ENCODE data around the gene MRPL28.
"Not testable (repeated sequence)": the region's sequence is repeated elsewhere in the genome, so short reads cannot be mapped to it uniquely, and the experiment has no call there.

The MRPL28 gene

GRCh38 chr16:360698-361336, 9.5 kb downstream of the MRPL28 start:
- DNase-seq = no peak

GRCh38 chr16:359871-360697, 10.3 kb downstream of the MRPL28 start:
- no peak for DNase-seq

DNA sequence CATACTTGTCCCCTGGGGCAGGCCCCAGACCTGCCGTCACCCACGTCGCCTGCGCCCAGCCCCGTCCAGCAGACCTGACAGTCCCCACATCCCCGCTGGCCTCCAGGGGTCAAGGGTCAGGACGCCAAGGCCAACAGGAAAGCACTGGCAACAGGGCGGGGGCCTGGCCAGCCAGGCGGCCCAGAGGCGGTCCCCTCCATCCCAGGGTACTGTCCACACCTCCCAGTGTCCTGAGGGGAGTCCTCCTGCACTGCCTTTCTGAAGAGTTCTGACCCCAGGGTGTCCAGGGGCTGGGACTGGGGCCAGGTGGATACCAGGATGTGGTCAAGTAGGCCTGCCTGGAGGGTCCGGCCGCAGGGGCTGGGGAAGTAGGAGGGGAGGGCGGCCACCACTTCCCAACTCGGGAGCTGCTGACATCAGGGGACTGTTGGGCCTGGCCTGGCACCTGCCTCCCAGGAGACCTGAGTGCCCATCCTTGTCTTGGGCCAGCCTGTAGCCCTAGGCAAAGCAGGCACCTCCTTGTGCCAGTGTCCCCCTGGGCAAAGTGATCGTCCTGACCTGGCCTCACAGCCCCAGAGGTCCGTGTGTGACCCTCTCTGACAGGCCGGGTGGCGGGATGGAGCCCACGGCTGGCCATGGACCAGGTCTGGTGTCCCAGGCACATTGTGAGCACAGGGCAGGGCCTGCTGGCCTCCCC, 11.1 kb downstream of the MRPL28 start:
- no peak for DNase-seq

- no peak for DNase-seq
These were observed 13.6 kb downstream of the MRPL28 start for GRCh38 chr16:356741-357140.

GRCh38 chr16:354971-355461, 15.3 kb downstream of the MRPL28 start:
- DNase-seq = no peak

GRCh38 chr16:354291-354881, 16.0 kb downstream of the MRPL28 start:
- DNase-seq = no peak

DNA sequence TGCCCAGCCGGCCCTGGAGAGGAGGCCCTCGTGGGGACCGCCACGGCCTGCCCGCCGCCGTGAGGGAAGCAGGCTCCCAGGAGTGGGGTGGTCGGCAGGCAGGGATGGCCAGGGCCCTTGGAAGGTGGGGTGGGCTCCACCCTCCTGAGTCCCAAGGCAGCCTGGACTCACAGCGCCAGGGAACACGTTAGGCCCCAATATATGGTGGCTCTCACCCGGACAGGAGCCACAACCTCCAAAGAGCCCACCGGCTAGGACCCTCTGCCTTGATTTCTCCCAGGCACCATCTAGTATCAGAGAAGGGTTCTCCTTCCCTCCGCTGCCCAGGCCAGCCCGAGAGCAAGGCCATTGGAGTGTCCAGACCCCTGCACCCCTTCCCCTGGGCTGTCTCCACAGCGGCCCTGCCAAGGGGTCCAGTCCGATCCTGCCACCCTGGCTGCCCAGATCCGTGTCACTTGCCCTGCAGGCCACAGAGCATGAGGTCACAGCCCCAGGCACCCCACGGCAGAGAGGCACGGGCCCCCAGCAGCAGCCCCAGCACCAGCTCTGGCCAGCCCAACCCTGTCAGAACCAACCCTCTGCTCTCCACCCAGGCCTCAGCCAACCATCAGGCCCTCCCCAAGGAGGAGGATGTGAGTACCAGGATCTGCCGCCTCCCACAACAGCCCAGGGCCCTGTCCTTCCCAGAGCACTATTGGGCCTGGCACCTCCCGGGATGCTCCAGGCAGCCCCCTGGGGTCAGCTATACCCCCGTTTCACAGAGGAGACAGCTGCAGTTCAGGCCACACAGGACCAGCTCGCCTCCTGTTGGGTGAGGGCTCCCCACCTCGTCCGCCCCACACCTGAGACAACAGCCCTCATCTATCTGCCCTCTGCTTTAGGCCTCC, 16.7 kb downstream of the MRPL28 start:
- no peak for DNase-seq

GRCh38 chr16:352547-353403, 17.6 kb downstream of the MRPL28 start, which contains the start of gene AXIN1:
Gene AXIN1, minus strand, starts transcription at chr16:352723. Its CDS starts 5,698 bp downstream, at chr16:347025.
- peak; percentile 83 for DNase-seq

DNA sequence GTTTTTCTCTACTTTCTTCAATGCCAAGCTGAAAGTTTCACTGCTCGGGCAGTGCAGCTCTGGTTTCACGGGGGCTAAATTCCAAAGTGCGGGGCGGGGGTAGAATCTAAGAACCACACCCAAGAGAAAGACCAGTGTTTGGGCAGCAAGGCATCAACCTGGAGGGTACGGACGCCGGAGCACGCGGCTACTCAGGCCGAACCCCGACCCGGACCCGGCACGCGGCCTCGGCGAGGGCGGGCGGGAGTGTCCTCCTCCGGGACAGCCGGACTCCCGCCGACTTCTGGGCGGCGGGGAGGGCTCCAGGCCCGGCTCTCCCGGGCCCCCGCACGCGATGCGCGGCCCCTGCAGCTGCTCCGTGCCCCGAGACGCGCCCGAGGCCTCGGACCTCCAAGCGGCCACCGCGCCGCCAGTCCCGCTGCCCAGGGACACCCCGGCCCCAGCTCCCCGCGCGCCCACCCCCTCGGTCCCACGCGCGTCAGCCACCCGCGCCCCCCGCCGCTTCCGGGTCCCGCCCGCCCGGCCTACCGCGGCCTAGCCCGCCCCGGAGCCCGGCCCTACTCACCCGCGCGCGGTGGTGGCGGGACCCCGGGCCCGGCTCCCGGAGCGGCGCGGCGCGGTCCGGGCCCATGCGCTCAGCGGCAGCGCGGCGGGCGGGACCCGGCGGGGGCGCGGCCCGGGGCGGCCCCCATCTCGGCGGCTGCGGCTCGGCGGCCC, 18.4 kb downstream of the MRPL28 start:
- DNase-seq = peak; percentile 57

GRCh38 chr16:350203-350602, 20.1 kb downstream of the MRPL28 start:
- no peak for DNase-seq

DNA sequence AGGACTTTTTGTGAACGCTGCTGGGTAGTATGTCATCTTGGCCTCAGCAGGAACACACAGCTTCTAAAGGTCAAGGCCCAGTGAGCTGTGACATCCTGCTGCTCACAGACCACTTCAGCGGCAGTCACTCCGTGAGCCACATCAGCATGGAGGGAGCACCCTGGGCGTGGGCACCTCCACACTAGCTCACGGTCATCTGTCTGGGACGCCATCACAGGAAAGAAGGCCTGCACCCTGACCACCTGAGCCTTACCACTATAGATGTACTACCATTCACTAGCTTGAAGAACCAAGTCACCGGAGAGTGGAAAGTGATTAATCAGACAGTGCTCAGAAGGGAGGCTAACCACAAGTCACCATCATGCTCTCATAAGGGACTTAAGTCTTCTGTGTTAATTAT, 21.1 kb downstream of the MRPL28 start:
- DNase-seq = no peak

DNA sequence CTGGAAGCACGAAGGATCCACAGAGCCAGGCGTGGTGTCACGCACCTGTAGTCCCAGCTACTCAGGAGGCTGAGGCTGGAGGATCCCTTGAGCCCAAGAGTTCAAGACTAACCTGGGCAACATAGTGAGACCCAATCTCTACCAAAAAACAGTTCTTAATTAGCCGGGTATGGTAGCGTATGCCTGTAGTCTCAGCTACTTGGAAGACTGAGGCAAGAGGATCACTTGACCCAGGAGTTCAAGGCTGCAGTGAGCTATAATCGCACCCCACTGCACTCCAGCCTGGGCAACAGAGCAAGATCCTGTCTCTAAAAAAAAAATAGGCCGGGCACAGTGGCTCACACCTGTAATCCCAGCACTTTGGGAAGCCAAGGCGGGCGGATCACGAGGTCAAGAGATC, 21.8 kb downstream of the MRPL28 start:
- not testable (repeated sequence) for DNase-seq

- DNase-seq = no peak
These were observed 23.1 kb downstream of the MRPL28 start for GRCh38 chr16:347203-347602.

GRCh38 chr16:346587-346986, 23.8 kb downstream of the MRPL28 start:
- no peak for DNase-seq

GRCh38 chr16:345772-346171, 24.6 kb downstream of the MRPL28 start:
- no peak for DNase-seq

DNA sequence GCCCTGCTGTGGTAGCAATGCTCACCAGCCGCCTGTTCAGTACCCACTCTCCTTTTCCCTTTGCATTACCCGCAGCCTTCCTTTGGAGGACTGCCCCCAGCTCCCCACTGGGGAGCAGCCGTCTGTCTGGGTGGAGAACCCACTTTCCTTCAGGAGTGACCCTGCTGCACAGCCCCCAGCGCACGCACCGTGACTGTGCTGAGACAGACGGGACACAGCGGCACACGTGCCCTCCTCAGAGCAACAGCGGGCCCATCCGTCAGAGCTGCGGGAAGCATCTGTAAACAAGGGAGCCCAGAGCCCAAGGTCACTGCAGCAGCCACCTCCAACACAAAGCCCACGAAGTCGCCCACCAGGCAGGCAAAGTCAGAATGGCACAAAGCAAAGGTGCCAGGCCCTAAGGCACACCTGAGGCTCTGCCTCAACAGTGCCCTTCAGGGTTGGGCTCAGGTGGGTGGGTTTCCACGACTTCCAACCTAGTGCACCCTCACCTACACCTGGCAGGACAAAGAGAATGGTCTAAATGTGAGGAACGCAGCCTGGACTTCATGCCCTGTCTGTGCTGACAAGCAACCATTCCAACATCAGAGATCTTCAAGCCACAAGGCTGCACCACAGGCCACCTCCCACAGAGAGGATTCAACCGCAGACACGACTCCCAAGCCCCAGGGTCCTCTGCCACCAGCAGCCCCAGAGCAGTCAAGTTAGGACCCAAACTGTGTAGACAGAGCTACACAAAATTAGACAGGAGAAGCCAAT, 27.7 kb downstream of the MRPL28 start:
- no peak for DNase-seq

- not testable (repeated sequence) for DNase-seq
These were observed 28.4 kb downstream of the MRPL28 start for GRCh38 chr16:341974-342336.

DNA sequence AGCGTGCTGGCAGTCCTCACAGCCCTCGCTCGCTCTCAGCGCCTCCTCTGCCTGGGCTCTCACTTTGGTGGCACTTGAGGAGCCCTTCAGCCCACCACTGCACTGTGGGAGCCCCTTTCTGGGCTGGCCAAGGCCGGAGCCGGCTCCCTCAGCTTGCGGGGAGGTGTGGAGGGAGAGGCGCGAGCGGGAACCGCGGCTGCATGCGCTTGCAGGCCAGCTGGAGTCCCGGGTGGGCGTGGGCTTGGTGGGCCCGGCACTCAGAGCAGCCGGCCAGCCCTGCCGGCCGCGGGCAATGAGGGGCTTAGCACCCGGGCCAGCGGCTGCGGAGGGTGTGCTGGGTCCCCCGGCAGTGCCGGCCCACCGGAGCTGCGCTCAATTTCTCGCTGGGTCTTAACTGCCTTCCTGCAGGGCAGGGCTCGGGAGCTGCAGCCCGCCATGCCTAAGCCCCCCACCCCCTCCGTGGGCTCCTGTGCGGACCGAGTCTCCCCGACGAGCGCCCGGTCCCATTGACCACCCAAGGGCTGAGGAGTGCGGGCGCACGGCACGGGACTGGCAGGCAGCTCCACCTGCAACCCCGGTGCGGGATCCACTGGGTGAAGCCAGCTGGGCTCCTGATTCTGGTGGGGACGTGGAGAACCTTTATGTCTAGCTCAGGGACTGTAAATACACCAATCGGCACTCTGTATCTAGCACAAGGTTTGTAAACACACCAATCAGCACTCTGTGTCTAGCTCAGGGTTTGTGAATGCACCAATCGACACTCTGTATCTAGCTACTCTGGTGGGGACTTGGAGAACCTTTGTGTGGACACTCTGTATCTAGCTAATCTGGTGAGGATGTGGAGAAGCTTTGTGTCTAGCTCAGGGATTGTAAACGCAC, 29.0 kb downstream of the MRPL28 start:
- not testable (repeated sequence) for DNase-seq

All from right kidney (tissue), 1 donor.